Measurements from ENCODE around the gene CDC42BPA.

Gene CDC42BPA

DNA sequence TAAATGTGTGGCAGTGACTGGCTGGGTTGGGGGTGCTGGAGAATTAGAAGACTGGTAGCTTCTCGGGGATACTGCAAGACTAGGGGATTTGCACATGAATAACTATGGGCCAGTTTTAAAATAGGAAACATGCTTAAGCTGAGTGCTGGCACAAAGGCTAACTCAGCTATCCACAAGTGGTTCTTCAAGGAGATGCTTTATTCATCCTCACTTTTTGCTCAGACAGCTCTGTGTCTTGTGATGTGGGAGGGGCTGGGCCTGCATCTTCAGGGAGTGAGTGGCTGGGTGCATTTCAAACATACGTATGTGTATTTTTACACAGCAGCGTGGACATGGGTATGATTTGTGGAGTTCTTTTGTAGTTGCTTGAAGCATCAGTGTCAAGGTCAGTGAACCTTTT lies 375.9 kb downstream of the CDC42BPA start:
- Histone ChIP-seq H3K27me3 (ENCODE audit: insufficient read depth, low read length, poor library complexity) (no peaks in the 10 kb centered on the region), H3K79me2 (ENCODE audit: insufficient read depth, low read length) (peaks cover 58% of the 10 kb centered on the region), H4K20me1 (ENCODE audit: insufficient read depth, low read length) (peaks cover 11% of the 10 kb centered on the region; the same call in 1 of the 2 replicates), H3K9ac (ENCODE audit: low read depth, low read length) (no peak overlapping the region), H3K36me3 (ENCODE audit: insufficient read depth, low read length) (no peaks in the 10 kb centered on the region), H3K4me3 (ENCODE audit: low read depth in 1 of 2, low read length in 2 of 2) (no peak overlapping the region), H3K4me1 (ENCODE audit: insufficient read depth, low read length) (peaks cover 36% of the 10 kb centered on the region), H3K27ac (ENCODE audit: low read length) (no peak overlapping the region), H3K9me3 (ENCODE audit: insufficient read depth, low read length, severe bottlenecking) (no peaks in the 10 kb centered on the region), H2AFZ (ENCODE audit: low read depth, low read length) (no peak overlapping the region), H3K4me2 (ENCODE audit: insufficient read depth, low read length) (no peak overlapping the region)
- TF ChIP-seq EZH2 (IDR thresholded peaks at IDR 0.05; ENCODE audit: borderline replicate concordance, low read depth, low read length, severe bottlenecking): no peak
- TF ChIP-seq, protein P1, sequence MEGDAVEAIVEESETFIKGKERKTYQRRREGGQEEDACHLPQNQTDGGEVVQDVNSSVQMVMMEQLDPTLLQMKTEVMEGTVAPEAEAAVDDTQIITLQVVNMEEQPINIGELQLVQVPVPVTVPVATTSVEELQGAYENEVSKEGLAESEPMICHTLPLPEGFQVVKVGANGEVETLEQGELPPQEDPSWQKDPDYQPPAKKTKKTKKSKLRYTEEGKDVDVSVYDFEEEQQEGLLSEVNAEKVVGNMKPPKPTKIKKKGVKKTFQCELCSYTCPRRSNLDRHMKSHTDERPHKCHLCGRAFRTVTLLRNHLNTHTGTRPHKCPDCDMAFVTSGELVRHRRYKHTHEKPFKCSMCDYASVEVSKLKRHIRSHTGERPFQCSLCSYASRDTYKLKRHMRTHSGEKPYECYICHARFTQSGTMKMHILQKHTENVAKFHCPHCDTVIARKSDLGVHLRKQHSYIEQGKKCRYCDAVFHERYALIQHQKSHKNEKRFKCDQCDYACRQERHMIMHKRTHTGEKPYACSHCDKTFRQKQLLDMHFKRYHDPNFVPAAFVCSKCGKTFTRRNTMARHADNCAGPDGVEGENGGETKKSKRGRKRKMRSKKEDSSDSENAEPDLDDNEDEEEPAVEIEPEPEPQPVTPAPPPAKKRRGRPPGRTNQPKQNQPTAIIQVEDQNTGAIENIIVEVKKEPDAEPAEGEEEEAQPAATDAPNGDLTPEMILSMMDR (IDR thresholded peaks at IDR 0.05; ENCODE audit: borderline replicate concordance, extremely low read depth, low read length, poor library complexity, severe bottlenecking): no peak
- ATAC-seq (ENCODE audit: insufficient read depth, low read depth) (no peak), DNase-seq (no peak)

DNA sequence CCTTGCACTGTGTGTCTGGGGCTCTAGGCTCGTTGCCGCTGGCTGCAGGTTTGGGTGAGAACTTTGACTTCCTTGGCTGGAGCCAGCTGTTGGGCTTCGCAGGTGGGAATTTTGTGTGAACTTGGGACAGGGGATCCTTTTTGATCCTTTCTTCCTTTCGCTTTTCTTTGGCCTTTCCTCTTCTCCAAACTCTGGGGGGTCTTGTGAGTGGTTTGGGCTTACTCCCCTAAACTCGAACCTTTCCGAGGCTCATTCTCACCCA lies 377.6 kb downstream of the CDC42BPA start:
- Histone ChIP-seq H3K79me2 (ENCODE audit: insufficient read depth, low read length) (peaks cover 45% of the 10 kb centered on the region), H3K9me3 (ENCODE audit: insufficient read depth, low read length, severe bottlenecking) (no peaks in the 10 kb centered on the region), H4K20me1 (ENCODE audit: insufficient read depth, low read length) (peaks cover 11% of the 10 kb centered on the region; the same call in 1 of the 2 replicates), H3K27ac (ENCODE audit: low read length) (peak overlapping the region; percentile 69), H3K27me3 (ENCODE audit: insufficient read depth, low read length, poor library complexity) (no peaks in the 10 kb centered on the region), H3K4me3 (ENCODE audit: low read depth in 1 of 2, low read length in 2 of 2) (peak overlapping the region; percentile 48 to 95; a peak in 3 of 4 replicates), H3K4me1 (ENCODE audit: insufficient read depth, low read length) (peaks cover 36% of the 10 kb centered on the region), H3K4me2 (ENCODE audit: insufficient read depth, low read length) (peak overlapping the region; percentile 98), H3K36me3 (ENCODE audit: insufficient read depth, low read length) (no peaks in the 10 kb centered on the region), H3K9ac (ENCODE audit: low read depth, low read length) (peak overlapping the region; percentile 75), H2AFZ (ENCODE audit: low read depth, low read length) (peak overlapping the region; percentile 95)
- TF ChIP-seq, protein P1 (IDR thresholded peaks at IDR 0.05; ENCODE audit: borderline replicate concordance, extremely low read depth, low read length, poor library complexity, severe bottlenecking): no peak
- no peak for TF ChIP-seq EZH2 (IDR thresholded peaks at IDR 0.05; ENCODE audit: borderline replicate concordance, low read depth, low read length, severe bottlenecking)
- ATAC-seq (ENCODE audit: insufficient read depth, low read depth): no peak
- no peak for DNase-seq

DNA sequence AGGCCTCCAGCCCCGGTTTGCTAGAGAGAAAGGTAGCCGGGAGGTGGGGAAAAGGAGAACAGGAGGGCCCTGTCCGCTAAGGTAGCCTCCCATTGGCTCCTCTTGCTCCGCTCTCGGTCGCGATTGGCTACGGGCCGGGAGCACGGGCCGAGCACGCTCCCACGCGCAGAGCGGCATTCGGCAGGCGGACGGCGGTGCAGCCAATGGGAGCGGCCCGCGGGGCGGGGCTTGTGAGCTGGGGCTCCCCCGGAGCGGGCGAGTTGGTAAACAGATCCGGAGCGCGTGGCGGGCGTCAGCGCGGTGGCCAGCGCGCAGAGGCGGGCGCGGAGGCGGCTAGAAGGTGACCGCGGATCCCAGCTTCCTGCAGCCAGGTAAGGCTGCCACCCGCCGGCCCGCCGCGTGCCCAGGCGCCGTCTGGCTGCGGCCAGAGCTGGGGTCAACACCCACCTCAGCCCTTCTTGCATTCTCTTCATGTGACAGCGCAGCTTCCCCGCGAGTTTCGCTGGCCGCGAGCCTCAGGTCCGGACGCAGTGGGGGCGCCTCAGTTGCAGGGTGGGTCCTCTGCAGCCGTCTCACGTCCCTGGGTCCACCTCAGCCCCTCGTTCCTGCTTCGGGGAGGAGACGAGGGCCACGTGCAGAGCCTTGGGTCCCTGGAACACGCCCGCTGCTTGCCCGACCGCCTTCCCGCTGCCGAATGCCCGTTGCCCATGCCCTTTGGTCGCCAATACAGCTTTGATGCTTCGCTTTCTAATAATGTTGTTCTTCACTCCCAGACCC lies 378.1 kb downstream of the CDC42BPA start, which contains the start of gene COQ8A:
Gene COQ8A, plus strand, starts transcription at position 266 of the 777 bp plus-strand sequence. CDS start 21,092 bp downstream, outside the sequence.
- peak within 1 kb of the TSS; percentile 95 for H2AFZ ChIP-seq (ENCODE audit: low read depth, low read length)
- H3K36me3 ChIP-seq (ENCODE audit: insufficient read depth, low read length): no peaks in the 10 kb centered on the region
- peaks cover 4% of the 10 kb centered on the region for H3K9me3 ChIP-seq (ENCODE audit: insufficient read depth, low read length, severe bottlenecking)
- H3K27ac ChIP-seq (ENCODE audit: low read length): peak within 1 kb of the TSS; percentile 98
- DNase-seq (peak; percentile 99), ATAC-seq (ENCODE audit: insufficient read depth, low read depth) (peak; percentile 95)
- peaks cover 42% of the 10 kb centered on the region for H3K79me2 ChIP-seq (ENCODE audit: insufficient read depth, low read length)
- H3K4me3 ChIP-seq (ENCODE audit: low read depth in 1 of 2, low read length in 2 of 2): peak within 1 kb of the TSS; percentile 48 to 95
- H4K20me1 ChIP-seq (ENCODE audit: insufficient read depth, low read length): peaks cover 11% of the 10 kb centered on the region; the same call in 1 of the 2 replicates
- H3K9ac ChIP-seq (ENCODE audit: low read depth, low read length): peak within 1 kb of the TSS; percentile 78
- H3K27me3 ChIP-seq (ENCODE audit: insufficient read depth, low read length, poor library complexity): no peaks in the 10 kb centered on the region
- H3K4me1 ChIP-seq (ENCODE audit: insufficient read depth, low read length): peaks cover 36% of the 10 kb centered on the region
- peak within 1 kb of the TSS; percentile 98 for H3K4me2 ChIP-seq (ENCODE audit: insufficient read depth, low read length)
- TF ChIP-seq EZH2 (IDR thresholded peaks at IDR 0.05; ENCODE audit: borderline replicate concordance, low read depth, low read length, severe bottlenecking): no peak
- TF ChIP-seq, protein P1 (IDR thresholded peaks at IDR 0.05; ENCODE audit: borderline replicate concordance, extremely low read depth, low read length, poor library complexity, severe bottlenecking): no peak
